DMS53 treated with DMSO at 0.1 percent for 48 hours (cell line): ENCODE results near the gene OR10T2.
"Not testable (repeated sequence)": the region's sequence is repeated elsewhere in the genome, so short reads cannot be mapped to it uniquely, and the experiment has no call there.

Experiments used
- DNase-seq: peaks from one replicate; lab custom pipeline; 2025; ENCODE audit not compliant: unreplicated experiment; lab: John Stamatoyannopoulos, UW

OR10T2 gene

DNA sequence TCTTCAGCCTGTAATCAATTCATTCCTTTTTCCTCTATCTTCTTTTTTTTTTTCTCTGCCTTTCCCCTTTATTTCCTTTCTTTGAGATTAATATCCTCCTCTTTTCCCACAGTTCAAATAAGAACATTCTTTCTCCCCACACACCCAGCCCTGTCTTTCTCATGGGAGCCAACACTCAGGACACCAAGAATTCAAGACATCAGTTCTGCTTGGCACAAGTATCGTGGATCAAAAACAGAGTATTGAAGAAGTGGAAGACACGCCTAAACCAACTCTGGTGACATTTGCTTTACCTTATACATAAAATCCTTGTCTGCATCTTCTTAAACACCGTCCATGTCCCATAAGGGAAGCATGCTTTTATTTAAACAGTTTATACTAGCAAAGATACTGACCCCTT, 42.6 kb downstream of the OR10T2 start:
- no peak for DNase-seq

DNA sequence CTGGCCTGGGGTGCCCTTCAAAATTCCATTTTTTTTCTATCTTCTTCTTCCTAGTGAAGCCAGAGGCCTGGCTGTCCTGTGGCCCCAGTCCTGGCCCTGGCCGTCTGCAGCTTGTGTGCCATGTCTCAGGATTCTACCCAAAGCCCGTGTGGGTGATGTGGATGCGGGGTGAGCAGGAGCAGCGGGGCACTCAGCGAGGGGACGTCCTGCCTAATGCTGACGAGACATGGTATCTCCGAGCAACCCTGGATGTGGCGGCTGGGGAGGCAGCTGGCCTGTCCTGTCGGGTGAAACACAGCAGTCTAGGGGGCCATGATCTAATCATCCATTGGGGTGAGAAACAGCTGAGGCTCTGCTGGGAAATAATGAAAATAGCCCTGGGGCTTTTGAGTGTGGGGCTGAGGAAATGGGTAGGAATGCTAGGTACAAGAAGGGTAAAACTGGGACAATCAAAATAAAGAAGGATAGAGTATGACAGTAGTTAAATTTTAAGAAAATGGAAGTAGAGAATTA, 43.4 kb downstream of the OR10T2 start:
- no peak for DNase-seq

DNA sequence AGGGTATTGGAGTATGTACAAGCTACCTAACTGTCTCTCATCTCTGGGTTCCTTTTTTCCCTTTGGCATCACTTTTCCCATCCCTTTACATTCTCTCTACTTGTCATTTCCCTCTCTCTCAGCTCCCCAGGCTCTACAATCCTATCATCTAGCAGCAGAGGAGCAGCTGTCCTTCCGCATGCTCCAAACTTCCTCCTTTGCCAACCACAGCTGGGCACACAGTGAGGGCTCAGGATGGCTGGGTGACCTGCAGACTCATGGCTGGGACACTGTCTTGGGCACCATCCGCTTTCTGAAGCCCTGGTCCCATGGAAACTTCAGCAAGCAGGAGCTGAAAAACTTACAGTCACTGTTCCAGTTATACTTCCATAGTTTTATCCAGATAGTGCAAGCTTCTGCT, 45.0 kb downstream of the OR10T2 start:
- no peak for DNase-seq

DNA sequence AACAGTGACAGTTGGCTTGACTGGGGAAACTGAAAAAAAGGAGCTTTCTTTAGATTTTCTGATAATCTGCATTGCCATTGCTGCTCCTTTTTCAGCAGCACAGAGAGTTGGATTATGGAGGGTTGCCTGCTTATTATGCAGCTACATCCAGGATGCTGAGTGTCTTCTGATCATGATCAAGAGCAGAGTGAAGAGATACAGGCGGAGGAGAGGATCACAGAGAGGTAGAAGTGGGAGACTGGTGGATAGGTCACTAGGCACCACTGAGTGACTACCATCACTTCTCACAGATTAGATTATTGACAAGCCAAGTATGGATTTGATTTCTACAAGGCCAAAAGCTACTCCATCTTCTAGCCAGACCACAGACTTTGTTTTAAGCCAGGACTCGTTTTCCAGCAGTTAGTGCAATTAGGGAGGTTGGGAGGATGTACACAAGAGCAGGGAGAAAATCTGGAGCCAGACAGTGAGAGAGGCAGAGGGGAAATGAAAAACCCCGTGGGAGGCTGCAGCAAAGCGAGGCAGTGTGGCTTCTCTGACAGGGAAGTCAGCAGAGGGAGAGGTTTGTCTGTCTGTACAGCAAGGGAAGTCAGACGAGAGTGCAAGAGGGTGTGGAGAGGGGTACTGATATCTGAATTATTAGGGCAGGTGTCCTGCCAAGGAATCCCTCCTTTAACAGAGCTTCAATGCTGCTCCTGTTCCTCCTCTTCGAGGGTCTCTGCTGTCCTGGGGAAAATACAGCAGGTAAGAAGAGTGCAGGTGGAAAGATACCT, 45.8 kb downstream of the OR10T2 start, which contains the start of gene CD1E:
CD1E (plus strand) TSS at position 592 of the 773 bp plus-strand sequence; CDS start at position 687, 95 bp downstream.
- no peak for DNase-seq

DNA sequence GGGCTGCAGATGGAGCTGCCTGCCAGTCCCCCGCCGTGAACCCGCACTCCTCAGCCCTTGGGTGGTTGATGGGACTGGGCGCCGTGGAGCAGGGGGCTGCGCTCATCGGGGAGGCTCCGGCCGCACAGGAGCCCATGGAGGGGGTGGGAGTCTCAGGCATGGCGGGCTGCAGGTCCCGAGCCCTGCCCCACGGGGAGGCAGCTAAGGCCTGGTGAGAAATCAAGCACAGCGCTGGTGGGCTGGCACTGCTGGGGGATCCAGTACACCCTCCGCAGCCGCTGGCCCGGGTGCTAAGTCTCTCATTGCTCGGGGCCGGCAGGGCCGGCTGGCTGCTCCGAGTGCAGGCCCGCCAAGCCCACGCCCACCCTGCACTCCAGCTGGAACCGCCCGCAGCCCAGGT, 50.3 kb downstream of the OR10T2 start:
- not testable (repeated sequence) for DNase-seq
